HS-27A (cell line): Measurements from ENCODE around the gene ANKRD34B.
A peak's percentile ranks its signal among the peaks of the same experiment; 100 is the strongest.

Experiments
- DNase-seq: peaks from one replicate; pipeline ENCODE4 v3.0.0-alpha.2; 2012; ENCODE audit warnings: low read depth, missing footprints

ANKRD34B gene

GRCh38 chr5:80569086-80569960 is 757 bp downstream of the ANKRD34B start:
- DNase-seq: no peak

GRCh38 chr5:80568251-80568650 is 1.8 kb downstream of the ANKRD34B start:
- DNase-seq: no peak

GRCh38 chr5:80566711-80567259 is 3.3 kb downstream of the ANKRD34B start:
- no peak for DNase-seq

GRCh38 chr5:80565330-80565729 is 4.8 kb downstream of the ANKRD34B start:
- DNase-seq: peak; percentile 3

- no peak for DNase-seq
These were observed 10.8 kb downstream of the ANKRD34B start for GRCh38 chr5:80559244-80559643.

GRCh38 chr5:80555099-80555498 is 15.0 kb downstream of the ANKRD34B start:
- DNase-seq: no peak

GRCh38 chr5:80554646-80555045 is 15.4 kb downstream of the ANKRD34B start:
- no peak for DNase-seq

- DNase-seq: no peak
These were observed 28.7 kb downstream of the ANKRD34B start for GRCh38 chr5:80541392-80541791.

GRCh38 chr5:80540691-80541090 is 29.4 kb downstream of the ANKRD34B start:
- DNase-seq: no peak

- peak; percentile 2 for DNase-seq
These were observed 53.3 kb downstream of the ANKRD34B start for GRCh38 chr5:80516826-80517225.

GRCh38 chr5:80509362-80509761 is 60.7 kb downstream of the ANKRD34B start:
- DNase-seq: no peak

- no peak for DNase-seq
These were observed 61.2 kb downstream of the ANKRD34B start for GRCh38 chr5:80508844-80509243.

- DNase-seq: no peak
These were observed 62.4 kb downstream of the ANKRD34B start for GRCh38 chr5:80507663-80508062.
